CD4-positive, alpha-beta T cell treated with Interleukin-6 at 100 ng/mL for 8 hours (primary cell): ENCODE measurements around the gene HDAC4.

Source experiments
- DNase-seq: peaks from one replicate; pipeline ENCODE4 v3.0.0-alpha.2; 2020; ENCODE audit warnings: mixed read lengths, low spot score

HDAC4 gene

GRCh38 chr2:239368906-239369552 lies 31.8 kb downstream of the HDAC4 start:
- no peak for DNase-seq

DNA sequence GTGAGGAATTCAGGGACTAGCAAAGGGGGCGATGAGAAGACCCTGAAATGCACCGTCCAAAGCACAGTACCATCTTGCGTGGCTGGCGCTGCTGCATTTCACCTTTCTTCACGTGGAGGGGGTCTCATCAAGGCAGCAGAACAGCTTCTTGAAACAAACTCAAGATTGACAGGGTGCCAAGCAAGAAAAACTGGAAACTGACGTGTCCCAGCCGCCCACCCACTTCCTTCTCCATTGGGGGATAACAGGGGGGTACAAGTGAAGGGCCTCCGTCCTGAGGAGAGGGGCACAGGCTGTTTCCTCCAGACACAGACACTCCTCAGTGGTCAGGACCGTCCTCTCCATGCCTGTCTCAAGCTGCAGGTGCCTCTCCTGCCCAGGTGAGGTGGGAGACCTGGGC lies 32.5 kb downstream of the HDAC4 start:
- no peak for DNase-seq

DNA sequence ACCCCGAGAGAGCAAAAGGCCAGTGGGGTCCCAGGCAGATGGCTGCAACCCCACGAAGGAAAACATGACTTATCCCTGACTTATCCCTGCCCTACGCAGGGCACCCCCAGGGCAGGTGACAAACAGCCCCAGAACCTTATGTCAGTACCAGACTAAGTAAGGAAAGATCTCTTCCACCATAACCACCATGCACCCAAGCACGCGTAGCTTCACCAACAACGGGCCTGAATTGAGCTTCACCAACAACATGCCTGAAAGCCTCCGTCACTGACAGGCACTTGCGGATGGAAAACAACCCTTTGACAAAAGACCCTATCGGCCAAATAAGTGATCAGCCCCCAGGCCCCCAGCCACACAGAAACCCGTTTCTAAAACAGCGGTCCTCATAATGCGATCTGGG lies 34.1 kb downstream of the HDAC4 start:
- DNase-seq: no peak

- DNase-seq: no peak
Measured at GRCh38 chr2:239365782-239366435, 34.9 kb downstream of the HDAC4 start.

- no peak for DNase-seq
Measured at GRCh38 chr2:239365071-239365781, 35.6 kb downstream of the HDAC4 start.

DNA sequence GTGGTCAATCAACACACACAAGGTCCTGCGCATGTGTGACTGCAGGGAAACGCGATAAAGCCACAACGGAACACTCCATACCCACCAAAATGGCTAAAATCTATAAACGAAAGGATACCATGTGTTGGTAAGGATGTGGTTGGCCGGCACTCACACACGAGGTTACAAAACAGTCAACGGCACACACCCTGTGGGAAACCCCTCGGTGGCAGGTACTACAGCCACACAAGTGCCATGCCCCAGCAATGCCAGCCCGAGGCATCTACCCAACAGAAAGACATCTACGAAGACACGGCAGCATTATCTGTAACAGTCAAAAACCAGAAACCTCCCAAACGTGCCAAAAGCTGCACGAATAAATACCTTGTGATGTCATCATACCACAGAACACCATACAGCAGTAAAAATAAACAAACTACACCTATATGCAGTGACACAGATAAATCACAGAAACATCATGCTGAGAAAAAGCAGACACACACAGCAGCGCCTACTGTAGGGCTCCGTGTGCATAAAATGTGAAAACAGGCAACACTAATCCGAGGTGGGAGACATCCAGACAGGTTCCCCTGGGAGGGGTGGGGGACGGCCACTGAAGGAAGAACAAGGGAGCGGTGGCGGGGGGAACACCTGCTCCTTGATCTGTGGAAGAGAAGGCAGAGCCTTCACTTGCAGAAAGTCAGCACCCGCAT lies 36.7 kb downstream of the HDAC4 start:
- peak; percentile 14 for DNase-seq

GRCh38 chr2:239362507-239362906 lies 38.3 kb downstream of the HDAC4 start:
- no peak for DNase-seq

- DNase-seq: no peak
Measured at GRCh38 chr2:239361311-239361642, 39.5 kb downstream of the HDAC4 start.

- DNase-seq: no peak
Measured at GRCh38 chr2:239360421-239361310, 40.2 kb downstream of the HDAC4 start.

- DNase-seq: no peak
Measured at GRCh38 chr2:239360008-239360407, 40.8 kb downstream of the HDAC4 start.

DNA sequence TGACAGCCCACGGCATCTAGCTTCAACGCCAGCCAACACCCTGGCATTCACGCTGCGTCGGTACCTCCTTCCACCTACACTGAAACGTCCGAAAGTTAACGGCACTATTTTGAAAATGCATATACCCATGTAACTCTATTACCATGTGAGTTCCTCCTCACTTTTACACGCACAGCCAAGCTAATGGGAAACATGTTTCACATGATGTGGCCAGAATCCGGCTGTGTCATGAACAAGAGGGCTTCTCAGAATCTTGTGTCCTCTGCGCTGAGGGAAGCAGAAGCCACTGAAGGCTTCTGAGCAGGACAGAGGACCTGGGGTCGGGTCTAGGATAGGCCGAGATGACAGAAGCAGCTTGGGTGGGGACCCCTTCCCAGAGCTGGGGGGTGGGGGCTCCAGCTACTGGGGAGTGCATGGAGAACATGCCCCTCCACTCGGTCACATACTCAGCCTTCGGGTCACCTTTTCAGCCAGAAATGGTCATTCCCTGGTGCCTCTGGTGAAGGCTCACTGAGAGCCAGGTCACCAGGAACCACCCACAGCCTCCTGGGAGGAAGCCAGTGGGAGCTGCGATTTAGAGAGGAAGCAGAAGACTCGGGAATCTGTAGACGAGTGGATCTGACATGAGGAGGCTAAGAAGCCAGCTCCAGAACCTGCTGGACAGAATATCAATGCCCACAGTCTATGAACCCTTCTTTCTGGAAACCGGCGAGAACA lies 41.5 kb downstream of the HDAC4 start:
- DNase-seq: no peak

GRCh38 chr2:239358062-239358754 lies 42.6 kb downstream of the HDAC4 start:
- DNase-seq: no peak

- DNase-seq: no peak
Measured at GRCh38 chr2:239355724-239356123, 45.1 kb downstream of the HDAC4 start.

- no peak for DNase-seq
Measured at GRCh38 chr2:239355139-239355538, 45.7 kb downstream of the HDAC4 start.

GRCh38 chr2:239354791-239355136 lies 46.1 kb downstream of the HDAC4 start:
- DNase-seq: no peak

GRCh38 chr2:239354132-239354790 lies 46.6 kb downstream of the HDAC4 start:
- DNase-seq: no peak

- no peak for DNase-seq
Measured at GRCh38 chr2:239353692-239354091, 47.1 kb downstream of the HDAC4 start.

DNA sequence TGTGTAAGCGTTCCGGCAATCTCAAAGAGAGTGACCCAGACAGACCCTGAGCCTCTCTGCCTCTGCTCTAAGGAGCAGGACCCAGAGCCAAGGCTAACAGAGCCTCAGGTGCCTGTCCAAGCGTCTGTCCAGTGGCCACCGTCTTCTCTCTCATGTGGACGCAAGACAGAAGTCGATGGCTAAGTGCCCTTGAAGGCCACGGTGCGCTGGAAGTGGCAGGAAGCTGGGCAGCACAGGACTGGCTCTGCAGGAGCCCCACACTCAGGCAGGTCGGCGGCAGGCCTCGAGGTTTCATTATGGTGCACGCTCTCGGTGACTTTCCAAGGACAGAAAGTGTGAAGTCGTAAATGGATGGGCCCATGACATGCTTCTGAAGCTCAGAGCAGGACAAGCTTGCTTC lies 49.1 kb downstream of the HDAC4 start:
- no peak for DNase-seq

- no peak for DNase-seq
Measured at GRCh38 chr2:239349453-239350135, 51.2 kb downstream of the HDAC4 start.
